Activated naive CD4-positive, alpha-beta T cell treated with anti-CD3 and anti-CD28 coated beads, Interleukin-2, amount 10 ng/mL, durations not matched to agents 7 days and 5 days (primary cell): Measurements from ENCODE around the gene TCF12.

Source experiments
- CTCF ChIA-PET: fragments of 350-600 bp; sonication (Branson Sonifier 250); formaldehyde crosslinking; loops from one replicate; lab custom pipeline; 2021; ENCODE audit warnings: antibody characterized with exemption; lab: Charles Lee
- DNase-seq: peaks from one replicate; pipeline ENCODE4 v3.0.0-alpha.2; 2020
- H3K27ac Mint-ChIP-seq: one replicate; pipeline ENCODE4 v1.8.0; 2021; ENCODE audit warnings: mild to moderate bottlenecking, moderate library complexity, mixed read lengths
- H3K27me3 Mint-ChIP-seq: one replicate; pipeline ENCODE4 v1.8.0; 2021; ENCODE audit warnings: mild to moderate bottlenecking, mixed read lengths
- H3K36me3 Mint-ChIP-seq: one replicate; pipeline ENCODE4 v1.8.0; 2021; ENCODE audit warnings: mixed read lengths
- H3K4me1 Mint-ChIP-seq: one replicate; pipeline ENCODE4 v1.8.0; 2021; ENCODE audit warnings: mixed read lengths
- H3K4me3 Mint-ChIP-seq: one replicate; pipeline ENCODE4 v1.8.0; 2021; ENCODE audit warnings: mild to moderate bottlenecking, moderate library complexity, mixed read lengths
- H3K9me3 Mint-ChIP-seq: one replicate; pipeline ENCODE4 v1.8.0; 2021; ENCODE audit warnings: mixed read lengths

Gene TCF12

GRCh38 chr15:57309856-57310760 is 391.7 kb downstream of the TCF12 start:
- CTCF ChIA-PET = no interaction called here
- DNase-seq = no peak
- Mint-ChIP-seq H3K9me3 (no peaks in the 10 kb centered on the region), H3K36me3 (no peaks in the 10 kb centered on the region), H3K27me3 (peaks cover 35% of the 10 kb centered on the region), H3K27ac (no peak overlapping the region), H3K4me1 (peaks cover 5% of the 10 kb centered on the region), H3K4me3 (no peak overlapping the region)

DNA sequence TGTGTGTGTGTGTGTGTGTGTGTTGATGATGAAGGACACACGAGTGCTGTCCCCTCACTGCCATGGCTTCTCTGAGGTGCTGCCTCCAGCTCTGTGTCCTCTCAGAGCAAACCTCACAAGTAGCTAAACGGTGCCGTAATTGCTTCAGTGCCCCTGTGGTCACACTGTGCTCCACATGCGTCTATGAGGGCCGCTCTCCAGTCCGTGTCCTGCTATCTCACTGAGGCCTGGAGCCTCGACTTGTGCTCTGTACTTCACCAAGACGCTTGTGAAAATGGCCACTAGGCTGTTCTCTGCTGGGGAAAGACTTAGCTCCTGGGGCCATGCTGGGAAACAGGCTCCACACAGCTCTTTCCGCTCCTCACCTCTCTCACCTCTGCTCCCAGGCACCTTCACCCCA is 392.4 kb downstream of the TCF12 start:
- Mint-ChIP-seq H3K4me1 (peaks cover 5% of the 10 kb centered on the region), H3K4me3 (no peak overlapping the region), H3K27me3 (peaks cover 29% of the 10 kb centered on the region), H3K27ac (no peak overlapping the region), H3K36me3 (no peaks in the 10 kb centered on the region), H3K9me3 (no peaks in the 10 kb centered on the region)
- CTCF ChIA-PET = no interaction called here
- no peak for DNase-seq

DNA sequence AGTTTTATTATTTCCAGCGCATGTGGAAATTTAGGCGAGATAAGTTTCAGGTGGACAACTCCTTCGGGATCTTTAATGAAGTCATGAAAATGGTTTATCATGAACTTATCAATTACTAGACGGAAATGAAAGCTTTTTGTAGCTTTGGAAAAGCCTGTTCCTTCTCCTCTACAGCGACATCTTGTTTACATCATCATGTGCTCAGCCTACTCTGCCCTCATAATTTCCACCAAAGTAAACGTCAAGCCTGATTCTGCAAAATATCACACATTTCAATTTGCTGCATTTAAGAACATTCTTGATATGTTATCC is 393.5 kb downstream of the TCF12 start:
- Mint-ChIP-seq H3K27ac (no peak overlapping the region), H3K27me3 (peaks cover 18% of the 10 kb centered on the region), H3K4me1 (no peaks in the 10 kb centered on the region), H3K36me3 (no peaks in the 10 kb centered on the region), H3K9me3 (no peaks in the 10 kb centered on the region), H3K4me3 (no peak overlapping the region)
- DNase-seq = no peak
- CTCF ChIA-PET = interaction anchor here (0.5 kb wide), 1 partner anchor 51 kb away, joined by 3 read pairs; no protein-coding TSS in a partner anchor

- no peak overlapping the region for H3K4me3 Mint-ChIP-seq
- peaks cover 12% of the 10 kb centered on the region for H3K27me3 Mint-ChIP-seq
- no peaks in the 10 kb centered on the region for H3K4me1 Mint-ChIP-seq
- no peaks in the 10 kb centered on the region for H3K36me3 Mint-ChIP-seq
- no peak for DNase-seq
- no peaks in the 10 kb centered on the region for H3K9me3 Mint-ChIP-seq
- CTCF ChIA-PET = no interaction called here
- H3K27ac Mint-ChIP-seq = no peak overlapping the region
Measured at GRCh38 chr15:57312318-57313133, 394.1 kb downstream of the TCF12 start.

GRCh38 chr15:57313134-57313483 is 394.7 kb downstream of the TCF12 start:
- no peak overlapping the region for H3K27ac Mint-ChIP-seq
- CTCF ChIA-PET = interaction anchor here (0.9 kb wide), 1 partner anchor 215 kb away, joined by 3 read pairs; no protein-coding TSS in a partner anchor
- H3K4me3 Mint-ChIP-seq = no peak overlapping the region

DNA sequence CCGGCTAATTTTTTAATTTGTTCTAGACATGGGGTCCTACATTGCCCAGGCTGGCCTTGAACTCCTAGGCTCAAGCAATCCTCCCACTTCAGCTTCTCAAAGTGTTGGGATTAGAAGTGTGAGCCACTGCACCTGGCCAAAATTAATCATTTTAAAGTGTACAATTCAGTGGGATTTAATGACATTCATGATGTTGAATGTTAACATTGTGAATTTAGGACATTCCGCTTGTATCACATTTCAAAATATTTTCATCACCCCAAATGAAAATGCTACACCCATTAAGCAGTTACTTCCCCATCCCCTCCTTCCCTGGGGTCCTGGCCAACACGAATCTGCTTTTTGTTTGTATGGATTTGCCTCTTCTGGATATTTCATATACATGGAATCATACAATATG is 395.8 kb downstream of the TCF12 start:
- no peaks in the 10 kb centered on the region for H3K9me3 Mint-ChIP-seq
- no peak for DNase-seq
- no peak overlapping the region for H3K27ac Mint-ChIP-seq
- no peaks in the 10 kb centered on the region for H3K36me3 Mint-ChIP-seq
- H3K4me3 Mint-ChIP-seq = no peak overlapping the region
- H3K4me1 Mint-ChIP-seq = no peaks in the 10 kb centered on the region
- H3K27me3 Mint-ChIP-seq = peaks cover 4% of the 10 kb centered on the region
- CTCF ChIA-PET = no interaction called here

More at GRCh38 chr15:57313134-57313483, 394.7 kb downstream of the TCF12 start:
- no peaks in the 10 kb centered on the region for H3K9me3 Mint-ChIP-seq
- H3K27me3 Mint-ChIP-seq = peaks cover 7% of the 10 kb centered on the region
- no peaks in the 10 kb centered on the region for H3K36me3 Mint-ChIP-seq
- DNase-seq = no peak
- no peaks in the 10 kb centered on the region for H3K4me1 Mint-ChIP-seq

DNA sequence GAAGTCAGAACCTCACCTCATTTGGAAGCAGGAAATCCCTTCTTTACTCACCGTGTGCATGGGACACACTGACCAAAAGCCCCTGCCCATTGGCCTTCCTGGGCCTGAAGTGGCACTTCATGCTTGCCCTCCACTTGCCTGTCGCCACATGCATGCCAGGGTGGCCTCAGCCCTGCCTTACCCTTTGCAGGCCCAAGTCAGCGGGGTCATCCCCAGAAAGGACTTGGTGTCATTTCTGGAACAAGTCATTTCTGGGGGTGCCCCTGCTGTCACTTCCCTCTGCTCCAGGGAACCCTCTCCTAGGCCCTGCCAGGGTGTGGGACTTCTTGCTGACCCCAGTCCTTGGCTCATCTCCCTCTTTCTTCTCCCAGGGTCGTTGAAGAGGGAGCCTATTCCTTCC is 398.0 kb downstream of the TCF12 start:
- Mint-ChIP-seq H3K4me3 (no peak overlapping the region), H3K4me1 (no peaks in the 10 kb centered on the region), H3K36me3 (no peaks in the 10 kb centered on the region), H3K27ac (no peak overlapping the region), H3K9me3 (no peaks in the 10 kb centered on the region), H3K27me3 (no peaks in the 10 kb centered on the region)
- CTCF ChIA-PET = no interaction called here
- no peak for DNase-seq

DNA sequence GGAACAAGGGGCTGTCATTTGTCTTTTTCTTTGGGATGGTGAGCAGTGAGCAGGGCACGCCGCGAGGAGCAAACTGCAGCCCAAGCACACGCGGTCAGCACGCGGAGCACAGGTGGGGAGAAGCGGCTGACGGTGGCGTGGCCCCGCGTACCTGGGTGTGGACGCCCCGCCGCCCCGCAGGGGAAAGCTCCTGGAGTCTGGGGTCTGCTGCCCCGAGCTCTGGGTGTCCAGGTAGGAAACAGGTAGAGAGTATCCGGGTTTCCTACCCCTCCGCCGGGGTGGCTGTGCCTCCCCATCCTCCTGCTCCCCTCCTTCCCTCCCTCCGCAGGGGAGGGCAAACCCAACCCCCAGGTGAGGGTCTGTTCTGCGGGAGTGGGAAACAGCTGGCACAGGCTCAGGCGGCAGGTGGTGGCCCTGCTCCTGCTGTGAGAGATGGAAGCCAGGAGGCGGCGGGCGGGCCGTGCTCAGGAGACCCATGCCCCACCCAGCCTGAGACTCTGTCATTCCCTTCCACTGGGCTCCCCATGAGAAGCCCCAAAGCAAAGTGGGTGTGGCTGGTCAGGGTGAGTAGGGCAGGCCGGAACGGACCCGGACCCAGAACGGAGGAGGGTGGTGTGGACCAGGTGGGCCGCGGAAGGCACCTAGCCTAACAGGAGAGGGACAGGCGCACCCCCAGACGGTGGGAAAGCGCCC is 400.9 kb downstream of the TCF12 start:
- no peak overlapping the region for H3K4me3 Mint-ChIP-seq
- no peaks in the 10 kb centered on the region for H3K9me3 Mint-ChIP-seq
- DNase-seq = no peak
- no peaks in the 10 kb centered on the region for H3K36me3 Mint-ChIP-seq
- CTCF ChIA-PET = no interaction called here
- no peaks in the 10 kb centered on the region for H3K27me3 Mint-ChIP-seq
- H3K27ac Mint-ChIP-seq = no peak overlapping the region
- no peaks in the 10 kb centered on the region for H3K4me1 Mint-ChIP-seq

DNA sequence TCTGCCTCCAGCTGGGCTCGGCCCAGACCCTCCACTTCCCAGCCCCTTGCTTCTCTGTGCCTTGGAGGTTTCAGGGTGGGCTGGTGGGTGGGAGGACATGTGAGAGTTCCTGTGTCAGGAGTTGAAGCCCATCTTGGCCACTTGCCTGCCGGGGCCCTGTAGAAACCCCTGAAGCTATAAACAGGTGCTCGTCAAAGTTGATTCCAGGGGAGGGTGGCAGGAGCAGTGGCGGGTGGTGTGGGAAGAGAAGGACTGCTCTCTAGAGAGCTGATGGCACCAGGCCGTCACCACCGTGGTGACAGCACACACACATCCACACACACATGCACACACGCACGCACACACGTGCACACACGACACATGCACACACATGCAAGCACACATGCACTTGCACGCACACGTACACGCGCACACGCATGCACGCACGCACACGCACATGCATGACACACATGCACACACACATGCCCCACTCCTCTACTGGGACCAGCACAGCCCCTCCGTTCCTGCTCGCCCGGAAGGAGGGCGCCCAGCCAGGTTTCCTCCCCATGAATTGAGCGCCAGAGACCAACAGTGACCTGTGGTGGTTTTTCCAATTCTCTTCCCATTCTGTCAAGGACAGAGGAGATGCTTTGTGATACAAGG is 401.6 kb downstream of the TCF12 start:
- Mint-ChIP-seq H3K4me3 (no peak overlapping the region), H3K27ac (no peak overlapping the region), H3K27me3 (no peaks in the 10 kb centered on the region), H3K4me1 (no peaks in the 10 kb centered on the region), H3K9me3 (no peaks in the 10 kb centered on the region), H3K36me3 (no peaks in the 10 kb centered on the region)
- CTCF ChIA-PET = no interaction called here
- no peak for DNase-seq

DNA sequence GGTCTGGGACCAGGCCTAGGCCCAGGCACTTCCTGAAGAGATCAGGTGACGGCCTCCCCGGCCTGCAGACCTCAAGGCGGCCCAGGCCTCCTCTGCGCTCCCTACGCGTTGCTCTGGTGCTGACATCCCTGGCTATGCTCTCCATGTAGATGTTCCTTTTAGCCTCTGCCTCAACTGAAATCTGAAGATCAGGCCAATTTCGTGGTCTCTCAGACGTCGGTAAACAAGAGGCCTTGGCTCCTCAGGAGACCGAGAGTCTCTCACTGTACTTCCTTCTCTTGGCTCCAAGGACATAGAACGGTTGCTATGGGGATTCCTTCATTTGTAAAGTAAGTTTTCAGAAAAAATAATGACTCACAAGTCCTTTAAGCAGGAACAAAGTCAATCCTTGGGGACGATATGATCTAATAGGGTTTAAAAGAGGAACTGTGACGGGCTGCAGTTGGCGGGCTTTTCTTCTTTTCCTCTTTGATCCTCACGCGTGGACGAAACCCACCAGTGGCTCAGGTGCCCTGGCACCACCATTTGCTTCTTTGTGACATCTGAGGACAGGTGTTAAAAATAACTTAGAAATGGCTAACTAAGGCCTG is 402.3 kb downstream of the TCF12 start:
- Mint-ChIP-seq H3K36me3 (no peaks in the 10 kb centered on the region), H3K27me3 (no peaks in the 10 kb centered on the region), H3K4me3 (no peak overlapping the region), H3K9me3 (no peaks in the 10 kb centered on the region), H3K4me1 (no peaks in the 10 kb centered on the region), H3K27ac (no peak overlapping the region)
- CTCF ChIA-PET = no interaction called here
- DNase-seq = no peak

DNA sequence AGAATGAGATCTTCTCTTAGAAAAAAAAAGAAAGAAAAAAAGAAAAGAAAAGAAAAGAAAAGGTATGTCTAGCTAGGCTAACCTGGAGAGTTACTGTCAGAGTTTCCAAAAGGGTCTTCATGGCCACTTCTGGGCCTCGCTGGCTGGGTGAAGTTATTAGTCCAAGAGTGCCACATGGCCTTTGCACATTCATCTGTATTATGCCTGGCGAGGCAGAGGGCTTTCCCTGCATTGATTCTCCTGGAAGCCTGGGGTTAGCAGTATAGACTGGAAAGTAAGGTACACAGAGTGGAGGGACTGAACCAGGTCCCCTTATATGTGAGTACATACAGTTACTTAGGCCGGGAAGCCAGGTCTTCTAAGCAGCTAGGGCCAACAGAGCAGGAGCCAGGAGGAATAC is 403.0 kb downstream of the TCF12 start:
- CTCF ChIA-PET = interaction anchor here (0.7 kb wide), 1 partner anchor 15 kb away, joined by 3 read pairs; no protein-coding TSS in a partner anchor
- no peaks in the 10 kb centered on the region for H3K4me1 Mint-ChIP-seq
- no peak overlapping the region for H3K4me3 Mint-ChIP-seq
- H3K36me3 Mint-ChIP-seq = no peaks in the 10 kb centered on the region
- no peak overlapping the region for H3K27ac Mint-ChIP-seq
- H3K27me3 Mint-ChIP-seq = no peaks in the 10 kb centered on the region
- DNase-seq = no peak
- no peaks in the 10 kb centered on the region for H3K9me3 Mint-ChIP-seq

DNA sequence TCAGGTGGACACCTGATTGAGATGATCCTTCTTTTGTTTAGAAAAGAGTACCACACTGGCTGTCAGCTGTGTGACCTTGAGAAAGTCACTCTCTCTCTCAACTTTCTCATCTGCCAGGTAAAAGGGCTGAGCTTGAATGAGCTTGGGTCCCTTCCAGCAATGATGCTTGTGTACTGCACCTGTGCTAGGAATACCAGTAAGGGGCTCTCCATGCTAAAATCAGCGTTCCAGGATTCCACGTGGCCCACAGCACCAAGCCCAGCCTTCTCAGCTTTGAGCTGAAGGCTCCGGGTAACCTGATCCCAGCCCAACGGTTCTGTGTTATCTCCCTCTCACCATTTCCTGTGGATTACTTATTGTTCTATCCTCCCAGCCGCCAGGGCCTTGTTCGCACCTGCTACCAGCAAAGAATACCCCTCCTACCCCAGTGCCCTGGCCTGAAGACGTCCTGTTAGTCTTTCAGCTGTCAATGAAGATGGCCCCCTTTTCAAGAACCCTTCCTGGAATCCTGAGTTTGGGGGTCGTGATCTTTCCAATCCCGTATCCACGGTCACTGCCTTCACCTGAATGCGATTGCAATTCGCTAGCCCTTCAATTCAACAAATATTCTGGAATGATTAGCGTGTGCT is 403.6 kb downstream of the TCF12 start:
- no peak overlapping the region for H3K4me3 Mint-ChIP-seq
- CTCF ChIA-PET = interaction anchor here (0.7 kb wide), 1 partner anchor 16 kb away, joined by 3 read pairs; no protein-coding TSS in a partner anchor
- H3K27me3 Mint-ChIP-seq = peaks cover 2% of the 10 kb centered on the region
- no peaks in the 10 kb centered on the region for H3K36me3 Mint-ChIP-seq
- no peak for DNase-seq
- H3K4me1 Mint-ChIP-seq = no peaks in the 10 kb centered on the region
- H3K9me3 Mint-ChIP-seq = no peaks in the 10 kb centered on the region
- peak overlapping the region; percentile 4 for H3K27ac Mint-ChIP-seq

- Mint-ChIP-seq H3K27ac (no peak overlapping the region), H3K36me3 (no peaks in the 10 kb centered on the region), H3K27me3 (peaks cover 4% of the 10 kb centered on the region), H3K4me1 (no peaks in the 10 kb centered on the region), H3K9me3 (no peaks in the 10 kb centered on the region), H3K4me3 (no peak overlapping the region)
- CTCF ChIA-PET = no interaction called here
- no peak for DNase-seq
Measured at GRCh38 chr15:57322602-57323250, 404.3 kb downstream of the TCF12 start.
